ENCODE measurements around the gene FYN.

The FYN gene

GRCh38 chr6:111912904-111913303 is 39.7 kb upstream of the FYN start:
- H3K36me3 ChIP-seq (ENCODE audit: control insufficient read depth in 2 of 2, insufficient read depth in 1 of 2, low read length in 2 of 2), result no peaks in the 10 kb centered on the region
- ChIA-PET CTCF (interaction anchor here (0.7 to 1.3 kb wide), 2 partner anchors 35 to 203 kb away, joined by 3 to 4 read pairs; no protein-coding TSS in a partner anchor), POLR2A (no interaction called here)
- TF ChIP-seq ZNF600 (tag by site-specific recombination; IDR thresholded peaks at IDR 0.05) (no peak), GLIS2 (tag by site-specific recombination; IDR thresholded peaks at IDR 0.05) (no peak), ZNF747 (tag by site-specific recombination; IDR thresholded peaks at IDR 0.05) (no peak), ZNF664 (tag by site-specific recombination; IDR thresholded peaks at IDR 0.05) (no peak), ZNF416 (tag by site-specific recombination; IDR thresholded peaks at IDR 0.05) (no peak), IKZF3 (tag by site-specific recombination; IDR thresholded peaks at IDR 0.05) (no peak), ZNF37A (tag by site-specific recombination; IDR thresholded peaks at IDR 0.05) (no peak), WT1 (tag by site-specific recombination; IDR thresholded peaks at IDR 0.05) (no peak), ZNF114 (tag by site-specific recombination; IDR thresholded peaks at IDR 0.05) (no peak), PBX3 (CRISPR knock-in tag; IDR thresholded peaks at IDR 0.05) (no peak), ZNF112 (tag by site-specific recombination; IDR thresholded peaks at IDR 0.05) (no peak), ZNF335 (tag by site-specific recombination; conservative IDR thresholded peaks at IDR 0.05) (no peak), ZNF488 (tag by site-specific recombination; IDR thresholded peaks at IDR 0.05) (no peak), ZNF623 (tag by site-specific recombination; IDR thresholded peaks at IDR 0.05) (no peak), OSR2 (tag by site-specific recombination; IDR thresholded peaks at IDR 0.05) (no peak), PRDM10 (tag by site-specific recombination; IDR thresholded peaks at IDR 0.05) (no peak)
- H3K4me3 ChIP-seq (ENCODE audit: low read depth, low read length), result no peak overlapping the region
- no peaks in the 10 kb centered on the region for H3K4me1 ChIP-seq (ENCODE audit: control insufficient read depth, insufficient read depth, low read length)
- no peaks in the 10 kb centered on the region for H3K9me3 ChIP-seq (ENCODE audit: control insufficient read depth, insufficient read depth, low read depth, low read length)
- H3K27ac ChIP-seq (ENCODE audit: extremely low read depth, low read depth, low read length), result no peak overlapping the region

GRCh38 chr6:111911428-111911827 is 38.2 kb upstream of the FYN start:
- POLR2A ChIA-PET, result no interaction called here
- Histone ChIP-seq H3K27ac (ENCODE audit: extremely low read depth, low read depth, low read length) (no peak overlapping the region), H3K9me3 (ENCODE audit: control insufficient read depth, insufficient read depth, low read depth, low read length) (no peaks in the 10 kb centered on the region), H3K4me3 (ENCODE audit: low read depth, low read length) (no peak overlapping the region), H3K4me1 (ENCODE audit: control insufficient read depth, insufficient read depth, low read length) (no peaks in the 10 kb centered on the region), H3K36me3 (ENCODE audit: control insufficient read depth in 2 of 2, insufficient read depth in 1 of 2, low read length in 2 of 2) (no peaks in the 10 kb centered on the region)
- CTCF ChIA-PET, result no interaction called here
- TF ChIP-seq ZBTB7A (tag by site-specific recombination; IDR thresholded peaks at IDR 0.05; ENCODE audit: low read depth) (no peak), ZNF292 (tag by site-specific recombination; IDR thresholded peaks at IDR 0.05; ENCODE audit: borderline replicate concordance, low read depth) (no peak), PATZ1 (tag by site-specific recombination; IDR thresholded peaks at IDR 0.05) (no peak), SETDB1 (IDR thresholded peaks at IDR 0.05; ENCODE audit: insufficient read length, low read length) (peak; percentile 48)

Measured in HEK293 (cell line).